Measurements from ENCODE around the gene MEI1. TPM values are rescaled to one million over a fixed set of nuclear protein-coding genes. Genes with fewer than 3 reads are reported as not detected.

Gene MEI1
- total and polyA plus RNA-seq, 2 donors (not counting 1 experiment from before 2014, with no cell fraction given) = 50.1 to 64.8 TPM

DNA sequence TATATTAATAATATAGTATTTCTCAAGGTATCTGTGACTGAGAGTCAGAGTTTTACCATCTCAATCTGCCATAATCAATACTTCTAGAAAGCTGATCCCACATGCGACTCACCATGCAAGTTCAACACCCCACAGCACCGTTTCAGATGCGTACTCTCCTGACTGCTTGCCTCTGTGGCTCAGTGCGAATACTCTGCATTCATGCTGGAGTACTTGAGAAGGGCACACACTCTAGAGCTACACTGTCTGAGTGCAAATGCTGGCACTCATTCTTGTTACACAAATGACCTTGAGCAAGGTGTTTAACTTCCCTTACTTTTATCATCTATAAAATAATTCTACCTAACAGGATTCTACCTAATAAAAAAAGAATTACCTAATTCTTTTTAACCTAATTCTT is 23.2 kb upstream of the MEI1 start:
- Histone ChIP-seq H3K27ac (ENCODE audit: low read length in 2 of 2) (no peak overlapping the region), H3K4me2 (replicated peaks; ENCODE audit: low read depth, low read length, poor library complexity, severe bottlenecking) (no peak overlapping the region), H2AFZ (ENCODE audit: insufficient read depth, low read depth, low read length, poor library complexity, severe bottlenecking) (no peak overlapping the region), H3K79me2 (ENCODE audit: control insufficient read depth, insufficient read depth, low read length) (peaks cover 54% of the 10 kb centered on the region), H4K20me1 (ENCODE audit: control insufficient read depth, insufficient read depth, low read length, poor library complexity, severe bottlenecking) (peaks cover 30% of the 10 kb centered on the region), H3K36me3 (replicated peaks in 1 of 2; ENCODE audit: control extremely low read depth in 1 of 2, control insufficient read depth in 1 of 2, extremely low read depth in 1 of 2, insufficient read depth in 2 of 2, low read length in 1 of 2) (peaks cover 7 to 61% of the 10 kb centered on the region in 2 experiments), H3K4me3 (ENCODE audit: control extremely low read depth in 1 of 5, extremely low read depth in 1 of 5, insufficient read depth in 1 of 5, low read depth in 2 of 5, low read length in 4 of 5) (no peak overlapping the region), H3K9ac (ENCODE audit: low read length) (no peak overlapping the region), H3K9me3 (ENCODE audit: control extremely low read depth in 1 of 3, control insufficient read depth in 2 of 3, insufficient read depth in 1 of 3, low read length in 2 of 3) (no peaks in the 10 kb centered on the region), H3K4me1 (ENCODE audit: control insufficient read depth in 2 of 2, insufficient read depth in 2 of 2, low read length in 2 of 2) (peaks cover 0 to 3% of the 10 kb centered on the region in 2 donors), H3K27me3 (replicated peaks in 1 of 4; ENCODE audit: control extremely low read depth in 1 of 4, control insufficient read depth in 3 of 4, insufficient read depth in 4 of 4, low read length in 3 of 4) (no peaks in the 10 kb centered on the region)
- Mint-ChIP-seq H3K27ac (no peak overlapping the region), H3K4me3 (no peak overlapping the region), H3K27me3 (no peaks in the 10 kb centered on the region), H3K4me1 (peaks cover 7% of the 10 kb centered on the region), H3K9me3 (ENCODE audit: insufficient read depth) (no peaks in the 10 kb centered on the region)
- ChIA-PET POLR2A (no interaction called here), CTCF (interaction anchor here (1.4 kb wide), 1 partner anchor 9 kb away, joined by 4 read pairs; no protein-coding TSS in a partner anchor)
- intact Hi-C loops (cut with micrococcal nuclease) = no loop called here
- no peak for DNase-seq
- 100% methylated on average over 4 of the region's 4 CpGs for WGBS (ENCODE audit: insufficient coverage)
- no peak for TF ChIP-seq EZH2 (IDR thresholded peaks at IDR 0.05; ENCODE audit: borderline replicate concordance, insufficient read depth, low read depth, low read length, poor library complexity, severe bottlenecking)
- TF ChIP-seq, protein P1, sequence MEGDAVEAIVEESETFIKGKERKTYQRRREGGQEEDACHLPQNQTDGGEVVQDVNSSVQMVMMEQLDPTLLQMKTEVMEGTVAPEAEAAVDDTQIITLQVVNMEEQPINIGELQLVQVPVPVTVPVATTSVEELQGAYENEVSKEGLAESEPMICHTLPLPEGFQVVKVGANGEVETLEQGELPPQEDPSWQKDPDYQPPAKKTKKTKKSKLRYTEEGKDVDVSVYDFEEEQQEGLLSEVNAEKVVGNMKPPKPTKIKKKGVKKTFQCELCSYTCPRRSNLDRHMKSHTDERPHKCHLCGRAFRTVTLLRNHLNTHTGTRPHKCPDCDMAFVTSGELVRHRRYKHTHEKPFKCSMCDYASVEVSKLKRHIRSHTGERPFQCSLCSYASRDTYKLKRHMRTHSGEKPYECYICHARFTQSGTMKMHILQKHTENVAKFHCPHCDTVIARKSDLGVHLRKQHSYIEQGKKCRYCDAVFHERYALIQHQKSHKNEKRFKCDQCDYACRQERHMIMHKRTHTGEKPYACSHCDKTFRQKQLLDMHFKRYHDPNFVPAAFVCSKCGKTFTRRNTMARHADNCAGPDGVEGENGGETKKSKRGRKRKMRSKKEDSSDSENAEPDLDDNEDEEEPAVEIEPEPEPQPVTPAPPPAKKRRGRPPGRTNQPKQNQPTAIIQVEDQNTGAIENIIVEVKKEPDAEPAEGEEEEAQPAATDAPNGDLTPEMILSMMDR (IDR thresholded peaks at IDR 0.05) = no peak
- no peak for ATAC-seq (ENCODE audit: low read depth)

- no peaks in the 10 kb centered on the region for H3K9me3 Mint-ChIP-seq (ENCODE audit: insufficient read depth)
- TF ChIP-seq, protein P1 (IDR thresholded peaks at IDR 0.05) = no peak
- TF ChIP-seq EZH2 (IDR thresholded peaks at IDR 0.05; ENCODE audit: borderline replicate concordance, insufficient read depth, low read depth, low read length, poor library complexity, severe bottlenecking) = no peak
- Histone ChIP-seq H3K4me1 (ENCODE audit: control insufficient read depth in 2 of 2, insufficient read depth in 2 of 2, low read length in 2 of 2) (peaks cover 10 to 13% of the 10 kb centered on the region in 2 donors), H3K79me2 (ENCODE audit: control insufficient read depth, insufficient read depth, low read length) (peaks cover 95% of the 10 kb centered on the region), H2AFZ (ENCODE audit: insufficient read depth, low read depth, low read length, poor library complexity, severe bottlenecking) (peak overlapping the region; percentile 67), H3K36me3 (replicated peaks in 1 of 2; ENCODE audit: control extremely low read depth in 1 of 2, control insufficient read depth in 1 of 2, extremely low read depth in 1 of 2, insufficient read depth in 2 of 2, low read length in 1 of 2) (peaks cover 4 to 35% of the 10 kb centered on the region in 2 experiments), H3K9me3 (ENCODE audit: control extremely low read depth in 1 of 3, control insufficient read depth in 2 of 3, insufficient read depth in 1 of 3, low read length in 2 of 3) (no peaks in the 10 kb centered on the region), H3K4me3 (ENCODE audit: control extremely low read depth in 1 of 5, extremely low read depth in 1 of 5, insufficient read depth in 1 of 5, low read depth in 2 of 5, low read length in 4 of 5) (peak overlapping the region; percentile 43 to 84 (median 74)), H3K27ac (ENCODE audit: low read length in 2 of 2) (peak overlapping the region; percentile 92), H3K9ac (ENCODE audit: low read length) (peak overlapping the region; percentile 82), H3K27me3 (replicated peaks in 1 of 4; ENCODE audit: control extremely low read depth in 1 of 4, control insufficient read depth in 3 of 4, insufficient read depth in 4 of 4, low read length in 3 of 4) (no peaks in the 10 kb centered on the region), H3K4me2 (replicated peaks; ENCODE audit: low read depth, low read length, poor library complexity, severe bottlenecking) (peak overlapping the region; percentile 73), H4K20me1 (ENCODE audit: control insufficient read depth, insufficient read depth, low read length, poor library complexity, severe bottlenecking) (peaks cover 54% of the 10 kb centered on the region)
- H3K4me1 Mint-ChIP-seq = peaks cover 18% of the 10 kb centered on the region
- H3K4me3 Mint-ChIP-seq = peak overlapping the region; percentile 96
- peak overlapping the region; percentile 79 for H3K27ac Mint-ChIP-seq
- ATAC-seq (ENCODE audit: low read depth) = peak; percentile 15
- H3K27me3 Mint-ChIP-seq = no peaks in the 10 kb centered on the region
- POLR2A ChIA-PET = interaction anchor here (0.9 to 1.0 kb wide), 2 partner anchors 65 to 245 kb away, joined by 3 to 4 read pairs; partner anchors contain the start of gene TNFRSF13C
- WGBS (ENCODE audit: insufficient coverage) = 74% methylated on average over 5 of the region's 14 CpGs
- intact Hi-C loops (cut with micrococcal nuclease) = no loop called here
- peak; percentile 50 for DNase-seq
- CTCF ChIA-PET = interaction anchor here (1.0 to 2.2 kb wide), 3 partner anchors 15 to 16 kb away, joined by 3 to 7 read pairs (median 6); no protein-coding TSS in a partner anchor
Measured at GRCh38 chr22:41681616-41682015, 17.7 kb upstream of the MEI1 start.

Data from B cell (primary cell).